GM18907 (cell line): ENCODE data around the gene C5AR2.
"Not testable (repeated sequence)": the region's sequence is repeated elsewhere in the genome, so short reads cannot be mapped to it uniquely, and the experiment has no call there.

Source experiments
- ATAC-seq: cut with Tn5 transposase; IDR thresholded peaks from one replicate; pipeline ENCODE4 v1.9.1; 2021; ENCODE audit warnings: mild to moderate bottlenecking, moderate library complexity; ENCODE audit not compliant: unreplicated experiment

Gene C5AR2

GRCh38 chr19:47331931-47332547 is at the start of gene C5AR2:
Gene C5AR2, plus strand, starts transcription at chr19:47332175. Its CDS starts 8,625 bp downstream, at chr19:47340800.
- ATAC-seq = no peak

- ATAC-seq = no peak
Observed at GRCh38 chr19:47283405-47284059, 48.4 kb upstream of the C5AR2 start.

GRCh38 chr19:47284324-47284899 is 47.6 kb upstream of the C5AR2 start:
- ATAC-seq = no peak

GRCh38 chr19:47296036-47296435 is 35.9 kb upstream of the C5AR2 start:
- ATAC-seq = no peak

GRCh38 chr19:47300867-47301266 is 31.1 kb upstream of the C5AR2 start:
- not testable (repeated sequence) for ATAC-seq

- ATAC-seq = no peak
Observed at GRCh38 chr19:47302249-47302648, 29.7 kb upstream of the C5AR2 start.

- ATAC-seq = no peak
Observed at GRCh38 chr19:47303966-47304365, 28.0 kb upstream of the C5AR2 start.

GRCh38 chr19:47305309-47305751 is 26.6 kb upstream of the C5AR2 start:
- ATAC-seq = no peak

GRCh38 chr19:47306303-47306702 is 25.7 kb upstream of the C5AR2 start:
- no peak for ATAC-seq

- ATAC-seq = no peak
Observed at GRCh38 chr19:47309038-47309437, 22.9 kb upstream of the C5AR2 start.

- ATAC-seq = no peak
Observed at GRCh38 chr19:47309608-47310007, 22.4 kb upstream of the C5AR2 start, which contains the start of gene C5AR1. Gene C5AR1, plus strand, starts transcription at chr19:47309861. Its CDS starts 35 bp downstream, at chr19:47309896.

GRCh38 chr19:47310323-47310722 is 21.7 kb upstream of the C5AR2 start:
- ATAC-seq = no peak

- ATAC-seq = no peak
Observed at GRCh38 chr19:47310819-47311218, 21.2 kb upstream of the C5AR2 start.

- ATAC-seq = no peak
Observed at GRCh38 chr19:47312366-47313006, 19.5 kb upstream of the C5AR2 start.

- no peak for ATAC-seq
Observed at GRCh38 chr19:47313754-47314295, 18.1 kb upstream of the C5AR2 start.

- no peak for ATAC-seq
Observed at GRCh38 chr19:47315125-47315821, 16.7 kb upstream of the C5AR2 start.

GRCh38 chr19:47316513-47316912 is 15.5 kb upstream of the C5AR2 start:
- ATAC-seq = no peak

GRCh38 chr19:47319923-47320871 is 11.8 kb upstream of the C5AR2 start:
- ATAC-seq = no peak

GRCh38 chr19:47321630-47322029 is 10.3 kb upstream of the C5AR2 start:
- ATAC-seq = no peak

GRCh38 chr19:47322058-47322457 is 9.9 kb upstream of the C5AR2 start:
- ATAC-seq = no peak
